ENCODE results near the gene TMEM165.

- TF ChIP-seq CTCF (IDR thresholded peaks at IDR 0.05) (no peak), POLR2A (IDR thresholded peaks at IDR 0.05) (no peak)
Observed at GRCh38 chr4:55450566-55450965, 54.8 kb downstream of the TMEM165 start.
